NCI-H226 (cell line): Measurements from ENCODE around the gene GRK7.

Experiments used
- DNase-seq: peaks from one replicate; pipeline ENCODE4 v3.0.0-alpha.2; 2015

Gene GRK7, protein sequence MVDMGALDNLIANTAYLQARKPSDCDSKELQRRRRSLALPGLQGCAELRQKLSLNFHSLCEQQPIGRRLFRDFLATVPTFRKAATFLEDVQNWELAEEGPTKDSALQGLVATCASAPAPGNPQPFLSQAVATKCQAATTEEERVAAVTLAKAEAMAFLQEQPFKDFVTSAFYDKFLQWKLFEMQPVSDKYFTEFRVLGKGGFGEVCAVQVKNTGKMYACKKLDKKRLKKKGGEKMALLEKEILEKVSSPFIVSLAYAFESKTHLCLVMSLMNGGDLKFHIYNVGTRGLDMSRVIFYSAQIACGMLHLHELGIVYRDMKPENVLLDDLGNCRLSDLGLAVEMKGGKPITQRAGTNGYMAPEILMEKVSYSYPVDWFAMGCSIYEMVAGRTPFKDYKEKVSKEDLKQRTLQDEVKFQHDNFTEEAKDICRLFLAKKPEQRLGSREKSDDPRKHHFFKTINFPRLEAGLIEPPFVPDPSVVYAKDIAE (N-terminal part only)

GRCh38 chr3:141763088-141763750 is at the start of gene GRK7:
TSS of gene GRK7 (plus strand) at chr3:141763408. CDS start at chr3:141778285, 14,877 bp downstream.
- no peak for DNase-seq

DNA sequence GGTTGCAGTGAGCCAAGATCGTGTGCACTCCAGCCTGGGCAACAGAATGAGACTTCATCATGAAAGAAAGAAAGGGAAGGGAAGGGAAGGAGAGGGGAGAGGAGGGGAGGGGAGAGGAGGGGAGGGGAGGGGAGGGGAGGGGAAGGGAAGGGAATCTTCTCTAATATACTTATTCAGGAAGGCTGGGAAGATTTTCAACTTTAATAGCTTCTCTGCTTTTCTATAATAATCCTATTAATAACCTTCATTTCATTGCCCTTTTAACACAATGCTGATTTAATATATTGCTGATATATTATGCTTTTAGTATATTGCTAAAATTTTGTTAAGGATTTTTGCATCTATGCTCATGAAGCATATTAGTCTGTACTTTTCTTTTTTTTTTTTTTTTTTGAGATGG is 48.5 kb upstream of the GRK7 start:
- DNase-seq: no peak

GRCh38 chr3:141722081-141722480 is 41.1 kb upstream of the GRK7 start:
- DNase-seq: no peak

- no peak for DNase-seq
Measured at GRCh38 chr3:141722648-141723047, 40.6 kb upstream of the GRK7 start.

- no peak for DNase-seq
Measured at GRCh38 chr3:141723255-141723654, 40.0 kb upstream of the GRK7 start.

- DNase-seq: no peak
Measured at GRCh38 chr3:141724186-141724585, 39.0 kb upstream of the GRK7 start.

DNA sequence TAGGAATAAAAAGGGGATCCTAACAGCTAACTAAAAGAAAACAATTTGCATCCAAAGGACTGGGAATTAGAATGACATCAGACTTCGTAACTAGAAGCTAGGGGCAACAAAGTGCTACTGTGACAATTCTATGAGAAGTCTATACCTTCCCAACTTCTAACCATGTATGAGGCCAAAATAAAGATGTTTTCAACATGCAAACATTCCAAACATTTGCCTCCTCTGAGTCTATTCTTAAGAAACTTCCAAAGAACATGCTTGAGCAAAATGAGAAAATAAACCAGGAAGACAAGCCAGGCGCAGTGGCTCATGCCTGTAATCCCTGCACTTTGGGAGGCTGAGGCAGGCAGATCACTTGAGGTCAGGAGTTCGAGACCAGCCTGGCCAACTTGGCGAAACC is 38.2 kb upstream of the GRK7 start:
- no peak for DNase-seq

DNA sequence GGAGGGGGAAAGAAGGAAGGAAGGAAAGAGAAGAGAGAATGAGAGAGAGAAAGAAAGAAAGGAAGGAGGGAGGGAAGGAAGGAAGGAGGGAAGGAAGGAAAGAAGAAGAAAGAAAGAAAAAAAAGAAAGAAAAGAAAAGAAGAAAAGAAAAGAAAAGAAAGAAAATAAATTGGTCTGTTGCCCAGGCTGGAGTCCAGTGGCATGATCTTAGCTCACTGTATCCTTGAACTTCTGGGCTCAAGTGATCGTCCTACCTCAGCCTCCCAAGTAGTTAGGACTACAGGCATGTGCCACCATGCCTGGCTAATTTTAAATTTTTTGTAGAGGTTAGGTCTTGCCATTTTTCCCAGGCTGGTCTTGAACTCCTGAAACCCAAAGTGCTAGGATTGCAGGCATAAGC is 36.7 kb upstream of the GRK7 start:
- DNase-seq: no peak

- no peak for DNase-seq
Measured at GRCh38 chr3:141728355-141728892, 34.8 kb upstream of the GRK7 start.

DNA sequence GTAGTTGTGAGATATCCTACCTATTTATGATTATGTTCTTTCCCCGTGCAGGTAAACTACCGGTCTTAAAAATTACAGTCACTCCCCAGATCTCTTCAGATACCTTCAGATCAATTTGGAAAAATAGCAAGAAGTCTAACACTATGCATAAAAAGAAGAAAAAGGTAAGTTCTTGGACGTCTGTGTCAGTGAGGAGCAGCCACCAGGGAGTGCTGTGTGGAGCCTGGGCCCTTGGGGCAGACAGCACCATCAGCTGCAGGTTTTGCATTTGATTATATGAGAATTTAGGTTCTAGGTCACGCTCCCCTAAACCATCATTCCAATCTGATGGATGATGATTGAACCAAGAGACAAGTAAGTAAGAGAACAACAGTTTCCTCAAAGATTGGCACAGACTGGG is 34.0 kb upstream of the GRK7 start:
- no peak for DNase-seq

GRCh38 chr3:141735176-141735575 is 28.0 kb upstream of the GRK7 start:
- DNase-seq: no peak

- DNase-seq: no peak
Measured at GRCh38 chr3:141735770-141736465, 27.3 kb upstream of the GRK7 start.

DNA sequence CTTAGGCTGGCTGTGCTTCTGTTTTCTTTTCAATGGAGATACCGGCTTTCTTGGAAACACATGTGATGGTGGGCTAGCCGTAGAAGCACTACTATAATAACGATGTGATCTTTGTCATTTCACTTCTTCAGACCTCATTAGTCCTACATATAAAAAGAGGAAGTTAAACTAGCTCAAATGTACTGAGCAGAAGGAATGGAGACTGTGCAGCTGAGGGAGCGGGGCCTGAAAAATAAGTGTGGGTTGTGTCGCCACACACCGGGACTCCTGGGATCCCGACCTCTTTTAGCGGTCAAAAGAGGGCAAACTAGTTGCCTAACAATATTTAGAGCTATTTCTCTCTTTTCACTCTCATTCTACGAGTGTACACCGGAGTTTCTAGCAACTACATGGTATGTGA is 26.1 kb upstream of the GRK7 start:
- DNase-seq: no peak

GRCh38 chr3:141737678-141738021 is 25.6 kb upstream of the GRK7 start:
- DNase-seq: no peak

- DNase-seq: peak; percentile 96
Measured at GRCh38 chr3:141738022-141738890, 25.0 kb upstream of the GRK7 start, which contains the start of gene RNF7. TSS of gene RNF7 (plus strand) at chr3:141738298. CDS start at chr3:141738342, 44 bp downstream.

- peak; percentile 16 for DNase-seq
Measured at GRCh38 chr3:141738891-141739363, 24.3 kb upstream of the GRK7 start.

DNA sequence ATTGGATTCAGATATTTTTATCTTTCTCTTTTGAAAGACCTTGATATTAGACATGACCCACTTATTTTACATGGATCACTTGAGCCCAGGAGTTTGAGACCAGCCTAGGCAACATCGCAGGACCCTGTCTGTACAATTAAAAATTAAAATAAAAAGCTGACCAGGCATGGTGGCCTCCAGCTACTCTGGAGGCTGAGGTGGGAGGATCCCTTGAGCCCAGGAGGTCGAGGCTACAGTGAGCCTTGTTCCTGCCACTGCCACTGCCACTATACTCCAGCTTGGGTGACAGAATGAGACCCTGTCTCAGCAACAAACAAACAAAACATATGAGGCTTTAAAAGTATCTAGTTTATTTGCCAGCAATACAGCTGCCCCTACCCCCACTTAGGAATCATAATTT is 23.5 kb upstream of the GRK7 start:
- DNase-seq: no peak

DNA sequence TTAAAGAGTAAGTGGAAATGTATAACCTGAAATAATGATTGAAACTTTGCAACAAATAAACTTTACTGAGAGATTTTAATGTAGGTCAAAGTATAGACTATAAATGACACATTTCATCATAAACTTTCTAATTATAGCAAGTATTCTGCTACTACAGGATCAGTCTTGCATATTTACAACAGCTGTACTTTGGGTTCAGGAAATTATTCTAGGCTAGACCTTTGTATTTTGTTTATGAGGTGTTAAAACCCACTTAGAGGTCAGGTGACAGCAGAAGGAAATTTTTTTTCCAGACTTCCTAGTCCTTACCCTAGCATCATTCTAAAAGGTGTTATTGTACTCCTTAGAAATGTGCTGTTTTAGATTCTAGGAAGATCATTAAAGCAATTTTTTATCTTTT is 22.9 kb upstream of the GRK7 start:
- DNase-seq: no peak

GRCh38 chr3:141743305-141743704 is 19.9 kb upstream of the GRK7 start:
- no peak for DNase-seq

GRCh38 chr3:141746962-141747361 is 16.2 kb upstream of the GRK7 start:
- no peak for DNase-seq

GRCh38 chr3:141753399-141753798 is 9.8 kb upstream of the GRK7 start:
- DNase-seq: no peak

GRCh38 chr3:141754032-141754431 is 9.2 kb upstream of the GRK7 start:
- DNase-seq: no peak
